CD4-positive, alpha-beta T cell treated with Interleukin-1 beta for 1 hour (primary cell): ENCODE measurements around the gene FAM13A.
"Not testable (repeated sequence)": the region's sequence is repeated elsewhere in the genome, so short reads cannot be mapped to it uniquely, and the experiment has no call there.

Experiments used
- DNase-seq, 2 donors: peaks; one replicate each; pipeline ENCODE4 v3.0.0-alpha.2; 2020 to 2022

Gene FAM13A

DNA sequence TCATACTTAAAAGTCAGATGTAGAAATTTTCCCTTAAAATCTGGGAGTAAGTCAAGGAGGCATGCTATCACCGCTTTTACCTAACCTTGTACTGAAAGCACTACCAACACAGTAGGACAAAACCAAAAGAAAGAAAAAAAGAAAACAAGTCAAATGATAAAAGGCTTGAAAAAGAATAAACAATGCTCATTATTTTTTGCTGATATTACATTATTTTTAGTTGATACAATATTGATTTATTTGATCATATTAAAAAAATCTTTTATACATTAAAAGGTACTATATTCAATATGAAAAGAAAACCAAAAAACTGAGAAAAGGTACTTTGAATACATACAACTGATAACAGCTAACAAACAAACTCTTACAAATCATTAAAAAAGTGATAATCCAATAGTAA, 164.3 kb downstream of the FAM13A start:
- DNase-seq: no peak

DNA sequence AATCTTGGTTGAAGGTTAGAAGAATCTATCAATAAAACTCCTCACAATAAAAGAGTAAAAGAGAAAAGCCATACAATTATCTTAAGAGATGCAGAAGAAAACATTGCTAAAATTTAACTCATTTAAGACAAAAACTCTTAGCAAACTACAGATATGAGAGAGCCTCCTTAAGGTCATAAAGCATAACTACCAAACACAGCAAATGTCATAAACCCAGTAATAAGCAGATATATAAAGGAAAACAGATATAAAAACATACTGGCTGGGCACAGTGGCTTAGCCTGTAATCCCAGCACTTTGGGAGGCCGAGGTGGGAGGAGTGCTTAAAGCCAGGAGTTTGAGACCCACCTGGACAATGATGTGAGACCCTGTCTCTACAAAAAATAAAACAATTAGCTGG, 165.3 kb downstream of the FAM13A start:
- DNase-seq: no peak

DNA sequence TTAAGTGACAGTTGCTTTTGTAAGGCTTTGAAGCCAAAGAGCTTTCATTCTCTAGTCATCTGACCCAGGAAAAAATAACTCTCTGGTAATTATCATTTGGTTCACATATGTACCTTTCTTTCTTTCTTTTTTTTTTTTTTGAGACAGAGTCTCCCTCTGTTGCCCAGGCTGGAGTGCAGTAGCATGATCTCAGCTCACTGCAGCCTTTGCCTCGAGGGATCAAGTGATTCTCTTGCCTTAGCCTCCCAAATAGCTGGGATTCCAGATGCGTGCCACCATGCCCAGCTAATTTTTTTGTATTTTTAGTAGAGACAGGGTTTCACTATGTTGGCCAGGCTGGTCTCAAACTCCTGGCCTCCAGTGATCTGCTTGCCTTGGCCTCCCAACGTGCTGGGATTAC, 169.6 kb downstream of the FAM13A start:
- not testable (repeated sequence) for DNase-seq

DNA sequence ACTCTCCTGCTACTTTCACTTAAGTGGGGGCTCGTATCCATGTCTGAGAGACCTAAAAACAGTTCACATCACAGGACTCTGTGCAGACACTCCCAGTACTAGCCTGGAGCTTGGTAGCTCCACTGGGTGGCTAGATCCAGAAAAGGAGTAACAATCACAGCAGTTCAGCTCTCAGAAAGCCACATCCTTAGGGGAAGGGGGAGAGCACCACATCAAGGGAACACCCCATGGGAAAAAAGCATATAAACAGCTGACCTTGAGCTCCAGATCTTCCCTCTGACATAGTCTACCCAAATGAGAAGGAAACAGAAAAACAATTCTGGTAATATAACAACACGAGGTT, 175.8 kb downstream of the FAM13A start:
- DNase-seq: no peak

DNA sequence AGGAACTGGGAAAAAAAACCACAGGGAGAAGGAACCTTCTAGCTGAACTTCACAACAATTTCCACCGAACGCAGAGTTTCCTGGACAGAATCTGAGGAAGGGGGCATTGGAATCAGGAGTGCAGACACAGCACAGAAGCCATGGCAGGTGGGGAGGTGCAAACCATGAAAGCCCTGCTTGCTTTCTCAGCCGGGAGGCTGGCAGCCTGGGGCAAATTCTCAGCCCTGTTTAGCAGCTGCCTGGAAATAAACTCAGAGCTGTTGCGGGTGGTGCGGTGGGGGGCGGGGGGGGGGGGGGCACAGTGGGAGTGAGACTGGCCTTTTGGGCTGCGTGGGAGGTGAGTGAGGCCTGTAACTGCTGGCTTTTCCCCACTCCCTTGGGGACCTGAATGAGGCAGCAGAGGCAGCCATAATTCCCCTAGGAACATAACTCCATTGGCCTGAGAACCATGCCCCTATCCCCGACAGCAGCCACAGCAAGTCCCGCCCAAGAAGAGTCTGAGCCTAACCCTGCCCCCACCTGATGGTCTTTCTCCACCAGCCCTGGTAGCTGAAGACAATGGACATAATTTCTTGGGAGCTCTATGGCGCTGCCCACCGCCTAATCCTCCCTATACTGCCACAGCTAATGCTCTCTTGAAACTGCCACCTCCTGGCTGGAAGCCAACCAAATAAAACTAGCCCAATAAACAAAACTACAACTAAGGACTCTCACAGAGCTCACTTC, 176.3 kb downstream of the FAM13A start:
- no peak for DNase-seq

DNA sequence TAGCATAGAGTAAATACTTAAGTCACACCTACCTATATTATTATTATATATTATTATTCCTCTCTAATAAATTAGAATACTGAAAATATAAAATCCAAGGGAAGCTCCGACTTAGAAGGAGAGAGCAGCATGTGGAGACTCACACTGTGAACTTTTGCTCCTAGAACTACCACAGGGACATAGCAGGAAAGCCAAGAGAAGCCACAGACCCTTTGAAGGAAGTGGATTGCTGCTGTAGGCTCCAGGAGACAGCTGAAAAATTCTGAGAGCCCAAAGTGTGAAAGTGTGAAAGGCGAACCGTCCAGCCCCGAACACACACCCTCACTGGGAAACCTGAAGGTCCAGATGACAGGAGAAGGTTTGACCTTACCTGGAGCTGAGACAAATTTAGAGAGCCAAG, 177.0 kb downstream of the FAM13A start:
- DNase-seq: no peak

DNA sequence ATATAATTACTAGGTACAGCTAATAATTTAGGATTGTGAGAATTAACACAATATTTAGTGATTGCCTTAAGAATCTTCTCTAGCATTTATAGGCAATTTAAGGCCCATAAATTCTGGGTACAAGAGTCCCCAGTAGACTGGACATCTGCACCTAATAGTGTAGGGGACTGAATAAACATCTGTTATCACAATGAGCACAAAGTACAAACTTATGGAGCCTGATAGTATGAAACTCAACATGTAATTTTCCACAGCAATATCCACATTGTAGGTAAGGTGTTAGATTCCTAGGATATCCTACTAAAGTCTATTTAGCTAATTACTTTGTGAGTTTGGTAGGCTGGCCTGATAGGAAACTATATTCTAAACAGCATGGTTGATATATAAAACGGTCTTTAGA, 178.3 kb downstream of the FAM13A start:
- DNase-seq: no peak

DNA sequence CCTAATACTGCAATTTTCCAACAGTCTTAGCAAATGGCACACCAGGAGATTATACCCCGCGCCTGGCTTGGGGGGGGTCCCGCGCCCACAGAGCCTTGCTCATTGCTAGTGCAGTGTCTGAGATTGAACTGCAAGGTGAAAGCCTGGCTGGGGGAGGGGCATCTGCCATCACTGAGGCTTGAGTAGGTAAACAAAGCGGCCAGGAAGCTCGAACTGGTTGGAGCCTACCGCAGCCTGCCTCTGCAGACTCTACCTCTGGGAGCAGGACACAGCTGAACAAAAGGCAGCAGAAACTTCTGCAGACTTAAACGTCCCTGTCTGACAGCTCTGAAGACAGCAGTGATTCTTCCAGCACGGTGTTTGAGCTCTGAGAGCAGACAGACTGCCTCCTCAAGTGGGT, 186.6 kb downstream of the FAM13A start:
- DNase-seq: no peak

DNA sequence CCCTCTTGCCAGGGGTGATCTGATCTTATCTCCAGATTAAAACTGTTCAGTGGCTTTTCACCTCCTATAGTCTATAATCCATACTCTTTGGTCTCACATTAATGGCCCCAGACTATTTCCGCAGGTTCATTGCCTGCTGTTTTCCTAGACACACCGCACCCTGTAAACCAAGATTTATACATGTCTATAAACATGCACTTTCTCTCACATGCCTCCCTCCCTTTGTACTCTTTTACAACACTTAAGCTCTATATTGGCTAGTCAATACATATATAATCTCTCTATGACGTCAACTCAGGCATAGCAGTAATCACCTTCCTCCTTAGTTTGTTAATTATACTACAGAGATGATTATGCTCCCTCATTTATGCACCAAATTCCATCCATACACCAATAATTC, 188.5 kb downstream of the FAM13A start:
- DNase-seq: no peak

DNA sequence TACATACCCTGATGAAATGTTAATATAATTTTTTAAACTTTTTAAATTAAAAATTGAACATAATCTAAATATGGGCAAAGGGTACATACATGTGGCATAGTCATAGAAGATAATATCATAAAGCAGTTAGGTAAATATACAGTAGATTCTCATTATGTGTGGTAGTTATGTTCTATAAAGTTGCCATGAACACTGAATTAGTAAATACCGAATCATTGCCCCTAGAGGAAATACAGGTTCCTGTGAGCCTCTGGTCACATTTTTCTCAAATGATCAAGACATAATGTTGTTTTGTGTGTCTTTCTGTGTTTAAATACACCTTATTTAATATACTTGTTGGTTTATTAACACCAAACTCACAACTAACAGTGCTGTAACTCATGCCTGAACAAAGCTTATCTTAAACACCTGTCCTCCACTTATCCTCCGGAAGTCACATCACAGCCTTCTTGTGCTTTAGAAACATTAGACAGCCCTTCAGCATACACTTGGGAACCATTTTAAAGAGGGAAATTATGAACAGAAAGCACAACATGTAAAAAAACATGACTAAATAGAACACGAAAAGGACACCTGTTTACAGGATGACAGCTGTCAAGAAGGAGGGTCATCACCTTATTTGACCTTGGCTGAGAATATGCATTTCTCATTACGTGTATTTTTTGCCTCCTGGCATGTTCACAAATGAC, 190.0 kb downstream of the FAM13A start:
- no peak for DNase-seq

DNA sequence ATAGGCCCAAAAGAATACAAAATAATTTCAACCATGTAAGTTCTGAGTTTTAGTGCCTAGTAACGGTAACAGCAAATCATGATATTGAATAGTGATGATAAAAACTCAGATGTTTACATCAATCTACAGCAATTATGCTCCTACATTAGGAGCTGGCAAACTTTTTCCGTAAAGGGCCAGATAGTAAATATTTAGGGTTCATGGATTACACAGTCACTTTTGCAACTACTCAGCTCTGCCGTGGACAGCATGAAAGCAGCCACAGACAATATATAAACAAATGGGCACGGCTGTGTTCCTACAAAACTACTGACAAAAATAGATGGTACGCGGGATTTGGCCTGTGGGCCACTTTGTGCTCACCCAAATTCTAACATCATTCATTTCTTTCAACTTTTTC, 191.5 kb downstream of the FAM13A start:
- DNase-seq: no peak

DNA sequence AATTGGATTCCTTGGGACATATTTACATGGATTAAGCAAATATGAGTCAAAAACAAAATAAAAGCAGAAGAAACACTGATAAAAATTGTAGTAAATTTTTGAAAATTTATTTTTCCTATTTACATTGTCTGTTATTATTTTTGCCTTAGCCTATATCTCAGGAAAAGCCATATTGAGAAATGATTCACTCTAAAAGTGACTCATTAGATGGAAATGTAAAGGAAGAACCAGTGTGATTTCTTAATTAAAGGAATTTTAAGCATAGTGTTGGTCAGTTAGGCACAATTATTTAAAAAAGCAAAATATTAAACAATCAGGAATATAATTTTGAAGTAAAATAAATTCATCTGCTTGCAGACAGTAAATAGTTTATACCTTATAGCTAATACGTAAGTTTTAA, 191.9 kb downstream of the FAM13A start:
- no peak for DNase-seq

DNA sequence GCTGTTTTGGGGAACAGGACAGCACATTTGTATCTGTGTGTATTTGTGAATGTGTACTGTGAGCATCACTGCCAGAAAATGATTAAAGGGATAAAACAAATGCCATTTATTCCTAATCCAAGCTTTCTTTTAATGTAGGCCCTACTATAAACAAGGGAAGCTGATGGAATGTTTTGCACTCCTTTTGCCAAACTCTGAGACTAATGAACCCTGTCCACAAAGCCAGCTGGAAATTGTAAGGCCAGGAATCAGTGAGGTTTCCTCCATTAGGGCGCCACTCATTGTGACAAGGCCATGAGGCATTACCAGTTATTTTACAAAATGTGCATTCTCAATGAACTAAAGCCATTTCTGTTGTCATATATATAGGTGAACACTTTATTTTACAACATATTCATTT, 196.4 kb downstream of the FAM13A start:
- no peak for DNase-seq

DNA sequence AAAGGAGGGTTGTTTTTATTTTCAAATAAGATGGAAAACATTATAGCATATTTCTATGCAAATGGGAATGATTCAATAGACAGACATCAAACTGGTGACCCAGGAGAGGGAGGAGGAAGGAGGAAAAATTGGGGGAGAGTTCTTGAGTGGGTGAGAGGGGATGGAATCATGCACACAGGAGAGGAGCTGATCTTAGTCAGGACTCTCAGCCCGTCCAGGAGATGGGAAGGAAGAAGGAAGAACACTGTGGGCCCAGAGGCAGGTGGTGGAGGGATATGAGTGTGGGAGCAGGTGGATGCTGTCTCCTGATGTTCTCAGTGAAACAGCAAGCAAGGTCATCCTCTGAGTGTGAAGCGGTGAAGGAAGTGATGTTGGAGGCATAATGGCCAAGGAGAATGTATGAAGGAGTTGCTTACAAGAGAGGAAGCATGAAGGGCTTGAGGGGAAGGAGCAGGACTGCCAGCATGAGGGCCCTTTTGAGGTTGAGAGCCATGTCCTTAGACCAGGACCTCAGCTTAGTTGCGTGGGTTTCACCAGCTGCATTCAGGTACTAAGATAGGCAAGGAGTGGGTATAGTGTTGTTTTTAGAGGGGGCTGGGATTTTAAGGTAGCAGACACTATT, 197.7 kb downstream of the FAM13A start:
- no peak for DNase-seq

DNA sequence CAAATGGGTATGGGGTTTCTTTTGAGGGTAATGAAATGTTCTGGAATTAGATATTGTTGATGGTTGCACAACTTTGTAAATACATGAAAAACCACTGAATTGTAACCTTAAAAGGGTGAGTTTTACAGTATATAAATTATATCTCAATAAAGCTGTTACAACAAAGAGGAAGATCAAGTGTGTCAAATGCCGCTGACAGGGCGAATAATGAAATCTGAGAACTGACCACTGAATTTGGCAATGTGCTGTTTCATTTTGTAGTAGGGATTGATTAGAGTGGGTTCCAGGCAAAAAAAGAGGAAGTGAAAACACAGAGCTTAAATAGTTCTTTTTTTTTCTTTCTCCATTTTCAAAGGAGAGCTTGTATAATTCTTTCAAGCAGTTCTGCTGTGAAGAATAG, 198.2 kb downstream of the FAM13A start:
- DNase-seq: peak in 1 of 2 donors; percentile 17

DNA sequence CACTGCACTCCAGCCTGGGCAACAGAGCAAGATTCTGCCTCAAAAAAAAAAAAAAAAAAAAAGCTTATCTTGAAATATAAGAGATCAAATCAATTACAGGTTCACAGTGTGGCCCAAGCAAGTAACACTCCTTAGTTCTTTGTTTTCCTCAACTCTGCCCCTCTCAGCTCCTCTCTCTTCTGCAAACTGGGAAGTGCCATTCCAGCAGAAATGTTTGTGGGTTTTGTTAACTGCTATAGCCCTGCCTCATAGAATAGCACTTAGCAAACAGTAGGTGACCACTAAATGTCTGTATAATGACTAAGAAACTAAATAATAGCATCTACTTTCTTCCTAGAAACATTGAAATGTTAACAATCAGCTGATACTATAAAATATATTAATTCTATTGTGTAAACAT, 199.4 kb downstream of the FAM13A start:
- DNase-seq: no peak

DNA sequence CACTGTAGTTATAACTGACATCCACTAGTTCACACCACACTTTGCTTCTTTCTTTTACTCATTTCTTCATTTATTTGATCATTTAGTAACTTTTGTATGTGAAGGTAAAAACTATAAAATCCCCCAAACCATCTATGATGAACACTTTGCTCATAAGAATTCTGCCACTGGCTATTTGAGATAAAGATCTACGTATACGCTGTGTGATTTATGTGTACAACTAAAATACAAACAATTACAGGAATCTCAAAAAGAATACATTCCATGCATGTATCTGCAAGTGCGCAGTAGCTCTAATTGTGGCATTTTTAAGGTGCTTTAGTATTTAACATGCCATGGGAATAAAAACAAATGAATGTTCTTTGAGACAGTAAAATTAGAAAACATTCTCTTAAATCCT, 202.5 kb downstream of the FAM13A start:
- no peak for DNase-seq

DNA sequence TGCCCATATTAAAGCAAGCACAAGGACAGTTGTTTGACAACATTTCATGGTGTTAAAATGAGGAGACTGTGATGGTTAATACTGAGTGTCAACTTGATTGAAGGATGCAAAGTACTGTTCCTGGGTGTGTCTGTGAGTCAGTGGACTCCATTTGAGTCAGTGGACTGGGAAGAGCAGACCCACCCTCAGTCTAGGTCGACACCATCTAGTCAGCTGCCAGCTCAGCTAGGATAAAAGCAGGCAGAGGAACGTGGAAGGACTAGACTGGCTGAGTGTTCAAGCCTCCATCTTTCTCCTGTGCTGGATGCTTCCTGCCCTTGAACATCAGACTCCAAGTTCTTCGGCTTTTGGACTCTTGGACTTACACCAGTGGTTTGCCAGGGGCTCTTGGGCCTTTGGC, 203.4 kb downstream of the FAM13A start:
- DNase-seq: not testable (repeated sequence)

DNA sequence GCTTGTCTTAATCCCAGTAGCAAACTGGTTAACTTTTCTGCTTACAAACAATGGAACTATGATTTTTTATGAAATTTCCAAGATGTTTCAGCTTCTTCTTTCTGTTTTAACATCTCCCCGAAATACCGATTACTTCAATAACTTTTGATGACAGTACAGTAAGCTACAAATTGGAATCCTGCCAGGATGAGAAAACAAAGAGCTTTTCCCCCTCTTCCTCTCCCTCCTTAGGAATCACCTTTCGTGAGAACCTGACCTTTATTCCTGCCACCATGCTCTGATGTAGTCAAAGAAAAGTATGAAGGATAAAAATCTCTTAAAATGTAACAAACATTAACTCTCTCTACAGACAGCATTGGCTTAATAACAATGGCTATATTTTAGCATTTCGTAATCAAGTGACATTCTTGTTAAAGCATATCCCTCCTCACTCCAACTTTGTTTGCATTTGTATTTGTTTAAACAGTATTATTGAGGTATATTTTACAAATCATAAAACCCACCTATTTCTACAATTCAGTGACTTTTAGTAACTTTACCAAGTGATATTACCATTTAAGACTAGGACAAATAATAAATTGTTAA, 210.7 kb downstream of the FAM13A start:
- no peak for DNase-seq

DNA sequence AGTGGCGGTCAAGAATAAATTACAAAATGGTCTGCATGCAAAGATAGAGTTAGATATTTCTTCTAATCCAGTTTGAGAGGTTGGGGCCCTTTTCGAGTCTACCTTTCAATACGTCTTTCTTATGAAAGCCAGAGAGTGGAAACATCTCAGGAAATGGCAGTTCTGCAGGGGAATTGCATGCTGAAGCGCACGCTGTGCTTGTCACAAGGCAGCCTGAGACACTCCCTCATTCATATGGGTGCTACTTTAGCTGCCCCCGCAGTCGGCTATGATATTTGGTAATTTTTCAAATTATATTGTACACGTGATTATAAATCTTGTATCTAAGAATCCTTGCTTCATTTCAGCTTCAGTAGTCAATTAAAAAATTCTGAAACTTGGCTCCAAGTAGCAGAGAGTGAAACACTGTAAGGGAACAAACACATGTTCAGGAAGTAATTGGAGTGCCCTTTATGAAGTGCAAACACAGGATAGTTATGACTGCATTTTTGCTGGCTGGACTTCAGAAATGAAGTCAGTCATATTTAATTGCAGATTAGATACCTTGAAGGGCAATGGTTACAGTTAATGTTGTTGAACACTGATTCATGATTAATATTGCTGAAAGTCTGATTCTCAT, 213.8 kb downstream of the FAM13A start:
- no peak for DNase-seq

DNA sequence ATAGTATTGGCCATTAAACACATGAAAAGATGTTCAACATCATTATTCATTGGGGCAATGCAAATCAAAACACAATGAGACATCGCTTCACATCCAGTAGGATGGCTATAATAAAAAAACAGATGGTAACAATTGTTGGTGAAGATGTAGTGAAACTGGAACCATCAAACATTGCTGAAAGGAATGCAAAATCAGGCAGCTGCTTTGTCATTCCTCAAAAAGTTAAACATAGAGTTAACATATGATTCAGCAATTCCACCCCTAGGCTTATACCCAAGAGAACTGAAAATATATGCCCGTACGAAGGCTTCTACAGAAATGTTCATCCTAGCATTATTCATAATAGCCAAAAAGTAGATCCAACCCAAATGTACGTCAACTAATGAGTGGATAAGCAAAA, 215.3 kb downstream of the FAM13A start:
- DNase-seq: no peak

DNA sequence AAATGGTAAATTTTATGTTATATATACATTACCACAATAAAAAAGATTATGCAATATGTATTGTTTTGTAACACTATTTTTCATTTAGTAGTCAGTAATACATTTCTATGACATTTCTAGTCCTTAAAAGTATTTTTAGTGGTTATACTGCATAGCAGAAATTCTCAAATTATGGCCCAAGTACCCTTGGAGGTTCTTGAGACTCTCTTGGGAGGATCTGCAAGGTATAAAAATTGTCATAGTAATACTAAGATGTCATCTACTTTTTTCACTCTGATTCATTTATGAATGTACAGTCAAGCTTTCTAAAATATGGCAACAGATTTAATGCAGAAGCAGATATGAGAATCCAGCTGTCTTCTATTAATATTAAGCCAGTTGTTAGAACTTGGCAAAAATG, 220.8 kb downstream of the FAM13A start:
- no peak for DNase-seq

DNA sequence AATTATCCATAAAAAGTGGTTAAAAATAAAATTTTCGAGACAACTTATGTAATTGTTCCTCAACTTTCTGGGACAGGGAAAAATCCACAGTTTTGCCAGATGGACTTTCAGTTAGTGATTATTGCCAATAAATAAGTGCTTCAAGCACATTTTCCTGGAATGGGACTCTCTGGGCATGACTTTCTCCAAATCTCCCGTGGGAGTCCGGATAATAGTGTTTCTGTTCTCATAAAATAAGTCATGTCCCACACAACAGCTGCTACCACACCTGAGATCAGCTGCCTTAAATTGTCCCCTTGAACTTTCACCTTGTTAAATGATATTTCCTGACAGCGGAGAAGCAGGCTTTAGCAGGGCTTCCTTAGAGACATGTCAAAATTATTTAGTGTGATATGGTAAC, 226.0 kb downstream of the FAM13A start:
- DNase-seq: no peak

DNA sequence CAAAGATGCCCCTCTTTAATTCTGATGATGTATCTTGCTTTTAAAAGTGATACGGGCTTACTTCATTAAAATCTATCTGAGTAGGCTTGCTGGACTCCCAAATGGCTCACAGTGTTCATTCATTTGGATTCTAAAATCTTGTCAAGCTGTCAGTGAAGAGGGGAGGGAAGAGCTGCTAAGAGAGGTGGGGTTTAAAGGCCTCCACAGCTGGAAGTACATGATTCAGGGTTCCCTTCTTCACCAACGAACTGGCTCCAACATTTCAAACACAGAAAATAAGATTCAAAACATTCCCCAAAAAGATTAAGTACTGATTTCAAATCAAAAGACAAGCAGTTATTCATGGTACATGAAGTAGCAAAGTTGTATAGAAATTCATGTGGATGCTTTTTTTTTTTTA, 226.4 kb downstream of the FAM13A start:
- no peak for DNase-seq
